ENCODE results near the gene ZSWIM9. TPM values are rescaled to one million over a fixed set of nuclear protein-coding genes. Genes with fewer than 3 reads are reported as not detected.
"Not testable (repeated sequence)": the region's sequence is repeated elsewhere in the genome, so short reads cannot be mapped to it uniquely, and the experiment has no call there.

Gene ZSWIM9
- total RNA-seq, 1 experiment from 2014 or later, result 17.4 TPM

DNA sequence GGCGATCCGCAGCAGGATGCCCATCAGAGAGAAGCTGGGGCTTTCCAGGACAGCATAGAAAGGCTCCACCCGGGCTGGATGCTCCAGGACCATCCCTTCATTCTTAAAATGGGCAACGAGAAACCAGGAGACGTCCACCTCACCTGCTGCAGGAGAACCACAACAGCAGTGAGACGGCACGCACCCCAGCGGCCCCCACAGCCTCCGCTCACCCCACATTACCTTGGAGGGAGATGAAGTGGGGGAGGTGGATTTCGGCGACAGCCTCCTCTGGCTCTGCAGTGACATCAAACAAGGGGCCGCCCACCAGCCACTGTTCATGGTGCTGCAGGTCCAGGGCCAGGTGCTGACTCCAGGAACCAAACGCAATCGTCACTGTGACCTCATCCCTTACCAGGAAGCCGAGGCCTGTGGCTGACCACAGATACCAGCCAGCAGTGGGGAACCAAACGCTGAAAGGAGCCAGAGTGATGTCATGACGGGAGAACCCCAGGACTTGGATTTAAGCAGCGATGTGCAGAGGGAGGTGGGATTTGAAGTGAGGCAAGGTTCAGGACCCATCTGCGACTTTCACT lies 60.2 kb downstream of the ZSWIM9 start:
- Mint-ChIP-seq H3K4me1 (ENCODE audit: low read depth, unreplicated experiment) (no peaks in the 10 kb centered on the region), H3K4me3 (ENCODE audit: low read depth, unreplicated experiment) (no peak overlapping the region), H3K27me3 (ENCODE audit: unreplicated experiment) (no peaks in the 10 kb centered on the region), H3K9me3 (ENCODE audit: low read depth, unreplicated experiment) (no peaks in the 10 kb centered on the region), H3K27ac (ENCODE audit: unreplicated experiment) (no peak overlapping the region), H3K36me3 (ENCODE audit: insufficient read depth, unreplicated experiment) (no peaks in the 10 kb centered on the region)
- intact Hi-C loops (cut with micrococcal nuclease; ENCODE audit: unreplicated experiment), result no loop called here
- DNase-seq, result no peak
- no TSS peak for BruUV-seq (replicated peaks)
- CTCF ChIA-PET, result no interaction called here
- TF ChIP-seq, protein P1, sequence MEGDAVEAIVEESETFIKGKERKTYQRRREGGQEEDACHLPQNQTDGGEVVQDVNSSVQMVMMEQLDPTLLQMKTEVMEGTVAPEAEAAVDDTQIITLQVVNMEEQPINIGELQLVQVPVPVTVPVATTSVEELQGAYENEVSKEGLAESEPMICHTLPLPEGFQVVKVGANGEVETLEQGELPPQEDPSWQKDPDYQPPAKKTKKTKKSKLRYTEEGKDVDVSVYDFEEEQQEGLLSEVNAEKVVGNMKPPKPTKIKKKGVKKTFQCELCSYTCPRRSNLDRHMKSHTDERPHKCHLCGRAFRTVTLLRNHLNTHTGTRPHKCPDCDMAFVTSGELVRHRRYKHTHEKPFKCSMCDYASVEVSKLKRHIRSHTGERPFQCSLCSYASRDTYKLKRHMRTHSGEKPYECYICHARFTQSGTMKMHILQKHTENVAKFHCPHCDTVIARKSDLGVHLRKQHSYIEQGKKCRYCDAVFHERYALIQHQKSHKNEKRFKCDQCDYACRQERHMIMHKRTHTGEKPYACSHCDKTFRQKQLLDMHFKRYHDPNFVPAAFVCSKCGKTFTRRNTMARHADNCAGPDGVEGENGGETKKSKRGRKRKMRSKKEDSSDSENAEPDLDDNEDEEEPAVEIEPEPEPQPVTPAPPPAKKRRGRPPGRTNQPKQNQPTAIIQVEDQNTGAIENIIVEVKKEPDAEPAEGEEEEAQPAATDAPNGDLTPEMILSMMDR (IDR thresholded peaks at IDR 0.05; ENCODE audit: unreplicated experiment), result no peak

DNA sequence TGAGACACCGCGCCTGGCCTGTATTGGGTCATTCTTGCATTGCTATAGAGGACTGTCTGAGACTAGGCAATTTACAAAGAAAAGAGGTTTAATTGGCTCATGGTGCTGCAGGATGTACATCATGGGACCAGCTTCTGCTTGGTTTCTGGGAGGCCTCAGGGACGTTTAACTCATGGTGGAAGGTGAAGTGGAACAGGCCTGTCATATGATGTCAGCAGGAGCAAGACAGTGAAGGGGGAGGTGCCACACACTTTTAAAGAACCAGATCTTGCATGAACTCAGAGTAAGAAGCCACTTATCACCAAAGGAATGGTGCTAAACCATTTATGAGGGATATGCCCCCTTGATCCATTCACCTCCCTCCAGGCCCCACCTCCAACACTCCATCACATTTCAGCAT lies 66.6 kb downstream of the ZSWIM9 start:
- intact Hi-C loops (cut with micrococcal nuclease; ENCODE audit: unreplicated experiment), result no loop called here
- no peaks in the 10 kb centered on the region for H3K9me3 Mint-ChIP-seq (ENCODE audit: low read depth, unreplicated experiment)
- no peak for DNase-seq
- no peak overlapping the region for H3K4me3 Mint-ChIP-seq (ENCODE audit: low read depth, unreplicated experiment)
- BruUV-seq (replicated peaks), result no TSS peak
- H3K27me3 Mint-ChIP-seq (ENCODE audit: unreplicated experiment), result no peaks in the 10 kb centered on the region
- no peaks in the 10 kb centered on the region for H3K36me3 Mint-ChIP-seq (ENCODE audit: insufficient read depth, unreplicated experiment)
- CTCF ChIA-PET, result no interaction called here
- peaks cover 9% of the 10 kb centered on the region for H3K4me1 Mint-ChIP-seq (ENCODE audit: low read depth, unreplicated experiment)
- no peak overlapping the region for H3K27ac Mint-ChIP-seq (ENCODE audit: unreplicated experiment)
- TF ChIP-seq, protein P1 (IDR thresholded peaks at IDR 0.05; ENCODE audit: unreplicated experiment), result no peak

DNA sequence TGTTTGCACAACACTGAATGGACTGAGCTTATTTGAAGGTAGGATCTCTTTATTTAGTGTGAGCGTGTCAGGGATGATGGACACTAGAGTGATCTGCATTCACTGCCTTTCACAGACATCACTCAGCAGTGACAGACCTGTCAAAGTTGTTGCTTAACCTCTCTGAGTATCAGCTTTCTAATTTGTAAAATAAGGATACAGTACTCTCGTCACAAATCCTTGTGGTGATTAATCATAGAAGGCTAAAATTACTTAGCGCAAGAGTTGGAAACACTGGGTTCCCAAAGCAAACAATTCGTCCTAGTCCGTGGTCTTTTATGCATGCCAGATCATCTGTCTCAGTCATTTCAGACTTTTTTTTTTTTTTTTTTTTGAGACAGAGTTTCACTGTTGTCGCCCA lies 68.6 kb downstream of the ZSWIM9 start:
- H3K9me3 Mint-ChIP-seq (ENCODE audit: low read depth, unreplicated experiment), result no peaks in the 10 kb centered on the region
- H3K4me3 Mint-ChIP-seq (ENCODE audit: low read depth, unreplicated experiment), result no peak overlapping the region
- no peak for DNase-seq
- CTCF ChIA-PET, result interaction anchor here (0.7 kb wide), 2 partner anchors 152 to 426 kb away, joined by 4 to 7 read pairs; no protein-coding TSS in a partner anchor
- no peaks in the 10 kb centered on the region for H3K27me3 Mint-ChIP-seq (ENCODE audit: unreplicated experiment)
- no peaks in the 10 kb centered on the region for H3K36me3 Mint-ChIP-seq (ENCODE audit: insufficient read depth, unreplicated experiment)
- H3K4me1 Mint-ChIP-seq (ENCODE audit: low read depth, unreplicated experiment), result peaks cover 9% of the 10 kb centered on the region
- no peak overlapping the region for H3K27ac Mint-ChIP-seq (ENCODE audit: unreplicated experiment)
- intact Hi-C loops (cut with micrococcal nuclease; ENCODE audit: unreplicated experiment), result no loop called here
- no TSS peak for BruUV-seq (replicated peaks)
- TF ChIP-seq, protein P1 (IDR thresholded peaks at IDR 0.05; ENCODE audit: unreplicated experiment), result no peak

DNA sequence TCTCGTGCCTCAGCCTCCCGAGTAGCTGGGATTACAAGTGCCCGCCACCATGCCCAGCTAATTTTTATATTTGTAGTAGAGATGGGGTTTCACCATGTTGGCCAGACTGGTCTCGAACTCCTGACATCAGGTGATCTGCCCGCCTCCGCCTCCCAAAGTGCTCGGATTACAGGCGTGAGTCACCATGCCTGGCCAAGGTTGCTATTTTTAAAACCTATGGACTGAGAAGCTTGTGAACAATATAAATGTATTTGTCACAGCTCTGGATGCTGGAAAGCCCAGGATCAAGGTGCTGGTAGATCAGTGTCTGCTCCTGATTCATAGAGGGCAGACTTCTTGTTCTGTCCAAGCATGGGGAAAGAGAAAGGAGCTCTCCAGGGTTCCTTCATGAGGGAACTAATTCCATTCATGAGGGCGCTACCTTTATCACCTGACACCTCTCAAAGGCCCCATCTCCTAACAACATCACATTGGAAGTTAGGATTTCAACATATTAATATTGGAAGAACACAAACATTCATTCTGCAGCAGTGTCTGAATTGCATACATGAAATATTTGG lies 69.2 kb downstream of the ZSWIM9 start:
- no peaks in the 10 kb centered on the region for H3K36me3 Mint-ChIP-seq (ENCODE audit: insufficient read depth, unreplicated experiment)
- peaks cover 9% of the 10 kb centered on the region for H3K4me1 Mint-ChIP-seq (ENCODE audit: low read depth, unreplicated experiment)
- H3K27ac Mint-ChIP-seq (ENCODE audit: unreplicated experiment), result no peak overlapping the region
- intact Hi-C loops (cut with micrococcal nuclease; ENCODE audit: unreplicated experiment), result no loop called here
- no peak overlapping the region for H3K4me3 Mint-ChIP-seq (ENCODE audit: low read depth, unreplicated experiment)
- no TSS peak for BruUV-seq (replicated peaks)
- no peak for DNase-seq
- TF ChIP-seq, protein P1 (IDR thresholded peaks at IDR 0.05; ENCODE audit: unreplicated experiment), result no peak
- H3K27me3 Mint-ChIP-seq (ENCODE audit: unreplicated experiment), result no peaks in the 10 kb centered on the region
- no peaks in the 10 kb centered on the region for H3K9me3 Mint-ChIP-seq (ENCODE audit: low read depth, unreplicated experiment)
- CTCF ChIA-PET, result interaction anchor here (0.7 kb wide), 1 partner anchor 426 kb away, joined by 7 read pairs; no protein-coding TSS in a partner anchor

DNA sequence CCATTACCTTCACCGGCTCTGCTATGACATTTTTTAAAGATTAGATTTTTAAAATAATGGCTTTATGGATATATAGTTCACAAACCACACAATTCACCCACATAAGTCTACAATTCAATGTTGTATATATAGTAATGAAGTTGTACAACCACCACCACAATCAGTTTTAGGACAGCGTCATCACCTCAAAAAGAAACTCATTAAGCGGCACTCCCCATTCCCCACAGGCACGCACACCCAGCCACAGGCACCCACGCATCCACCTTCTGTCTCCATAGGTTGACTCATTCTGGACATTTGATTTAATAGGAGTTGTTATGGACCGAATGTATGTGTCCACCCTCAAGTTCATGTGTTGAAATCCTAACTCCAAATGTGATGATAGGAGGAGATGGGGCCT lies 71.3 kb downstream of the ZSWIM9 start:
- H3K36me3 Mint-ChIP-seq (ENCODE audit: insufficient read depth, unreplicated experiment); H3K4me3 Mint-ChIP-seq (ENCODE audit: low read depth, unreplicated experiment); H3K9me3 Mint-ChIP-seq (ENCODE audit: low read depth, unreplicated experiment); intact Hi-C loops (cut with micrococcal nuclease; ENCODE audit: unreplicated experiment); H3K4me1 Mint-ChIP-seq (ENCODE audit: low read depth, unreplicated experiment); BruUV-seq (replicated peaks); H3K27me3 Mint-ChIP-seq (ENCODE audit: unreplicated experiment); CTCF ChIA-PET; DNase-seq; H3K27ac Mint-ChIP-seq (ENCODE audit: unreplicated experiment): not testable (repeated sequence)

Measured in Calu3 (cell line).